Measurements from ENCODE around the gene ARSG. TPM values are rescaled to one million over a fixed set of nuclear protein-coding genes. Genes with fewer than 3 reads are reported as not detected.

The ARSG gene
- total and polyA plus RNA-seq, 2 donors (not counting 1 experiment from before 2014, with no cell fraction given) = 5.5 to 18.4 TPM

- H3K4me2 ChIP-seq (replicated peaks; ENCODE audit: low read depth, low read length, poor library complexity, severe bottlenecking) = no peak overlapping the region
- ChIA-PET POLR2A (no interaction called here), CTCF (interaction anchor here (1.3 to 3.4 kb wide), 3 partner anchors 14 to 244 kb away, joined by 3 to 12 read pairs (median 3); no protein-coding TSS in a partner anchor)
- H3K36me3 ChIP-seq (replicated peaks in 1 of 2; ENCODE audit: control extremely low read depth in 1 of 2, control insufficient read depth in 1 of 2, extremely low read depth in 1 of 2, insufficient read depth in 2 of 2, low read length in 1 of 2) = no peaks in the 10 kb centered on the region
- H4K20me1 ChIP-seq (ENCODE audit: control insufficient read depth, insufficient read depth, low read length, poor library complexity, severe bottlenecking) = no peaks in the 10 kb centered on the region
- no peaks in the 10 kb centered on the region for H3K9me3 ChIP-seq (ENCODE audit: control extremely low read depth in 1 of 3, control insufficient read depth in 2 of 3, insufficient read depth in 1 of 3, low read length in 2 of 3)
- H3K4me1 ChIP-seq (ENCODE audit: control insufficient read depth in 2 of 2, insufficient read depth in 2 of 2, low read length in 2 of 2) = peaks cover 0 to 4% of the 10 kb centered on the region in 2 donors
- Mint-ChIP-seq H3K27me3 (no peaks in the 10 kb centered on the region), H3K9me3 (ENCODE audit: insufficient read depth) (no peaks in the 10 kb centered on the region), H3K4me1 (peaks cover 13% of the 10 kb centered on the region), H3K4me3 (no peak overlapping the region), H3K27ac (no peak overlapping the region)
- no peak overlapping the region for H3K27ac ChIP-seq (ENCODE audit: low read length in 2 of 2)
- no peak overlapping the region for H3K4me3 ChIP-seq (ENCODE audit: control extremely low read depth in 1 of 5, extremely low read depth in 1 of 5, insufficient read depth in 1 of 5, low read depth in 2 of 5, low read length in 4 of 5)
- ATAC-seq (ENCODE audit: low read depth) = no peak
- TF ChIP-seq EZH2 (IDR thresholded peaks at IDR 0.05; ENCODE audit: borderline replicate concordance, insufficient read depth, low read depth, low read length, poor library complexity, severe bottlenecking) (no peak), CTCF (IDR thresholded peaks at IDR 0.05) (no peak)
- DNase-seq = no peak
- H3K27me3 ChIP-seq (replicated peaks in 1 of 4; ENCODE audit: control extremely low read depth in 1 of 4, control insufficient read depth in 3 of 4, insufficient read depth in 4 of 4, low read length in 3 of 4) = no peaks in the 10 kb centered on the region
- no peak overlapping the region for H3K9ac ChIP-seq (ENCODE audit: low read length)
- H3K79me2 ChIP-seq (ENCODE audit: control insufficient read depth, insufficient read depth, low read length) = no peaks in the 10 kb centered on the region
- no CpG with 5 or more reads among the region's 3 CpGs for WGBS (ENCODE audit: insufficient coverage)
- no peak overlapping the region for H2AFZ ChIP-seq (ENCODE audit: insufficient read depth, low read depth, low read length, poor library complexity, severe bottlenecking)
- intact Hi-C loops (cut with micrococcal nuclease) = no loop called here
These were observed 126.0 kb downstream of the ARSG start for GRCh38 chr17:68417317-68417716.

DNA sequence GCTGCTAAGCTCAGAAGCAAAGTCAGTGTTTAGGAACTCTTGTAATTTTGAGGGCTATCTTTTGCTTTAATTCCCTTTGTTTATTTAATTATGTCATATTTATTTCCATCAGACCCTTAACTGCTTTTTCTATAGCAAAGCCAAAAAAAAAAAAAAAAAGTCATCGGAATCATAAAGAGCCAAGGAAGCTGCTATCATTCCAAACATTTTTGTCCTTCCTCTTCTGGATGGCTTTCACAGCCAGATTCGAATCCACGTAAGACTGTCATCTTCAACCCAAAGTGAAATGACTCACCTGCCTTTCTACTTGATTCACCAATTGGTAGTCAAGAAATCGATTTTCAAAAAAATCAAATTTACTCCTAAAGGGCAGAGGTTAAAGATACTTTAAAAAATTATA, 127.6 kb downstream of the ARSG start:
- TF ChIP-seq EZH2 (IDR thresholded peaks at IDR 0.05; ENCODE audit: borderline replicate concordance, insufficient read depth, low read depth, low read length, poor library complexity, severe bottlenecking) (no peak), CTCF (IDR thresholded peaks at IDR 0.05) (no peak)
- Mint-ChIP-seq H3K4me3 (no peak overlapping the region), H3K4me1 (peaks cover 12% of the 10 kb centered on the region), H3K9me3 (ENCODE audit: insufficient read depth) (no peaks in the 10 kb centered on the region), H3K27me3 (no peaks in the 10 kb centered on the region), H3K27ac (no peak overlapping the region)
- Histone ChIP-seq H3K9ac (ENCODE audit: low read length) (no peak overlapping the region), H2AFZ (ENCODE audit: insufficient read depth, low read depth, low read length, poor library complexity, severe bottlenecking) (no peak overlapping the region), H3K4me1 (ENCODE audit: control insufficient read depth in 2 of 2, insufficient read depth in 2 of 2, low read length in 2 of 2) (peaks cover 0 to 4% of the 10 kb centered on the region in 2 donors), H3K27ac (ENCODE audit: low read length in 2 of 2) (no peak overlapping the region), H3K9me3 (ENCODE audit: control extremely low read depth in 1 of 3, control insufficient read depth in 2 of 3, insufficient read depth in 1 of 3, low read length in 2 of 3) (no peaks in the 10 kb centered on the region), H4K20me1 (ENCODE audit: control insufficient read depth, insufficient read depth, low read length, poor library complexity, severe bottlenecking) (no peaks in the 10 kb centered on the region), H3K4me3 (ENCODE audit: control extremely low read depth in 1 of 5, extremely low read depth in 1 of 5, insufficient read depth in 1 of 5, low read depth in 2 of 5, low read length in 4 of 5) (no peak overlapping the region), H3K79me2 (ENCODE audit: control insufficient read depth, insufficient read depth, low read length) (no peaks in the 10 kb centered on the region), H3K4me2 (replicated peaks; ENCODE audit: low read depth, low read length, poor library complexity, severe bottlenecking) (no peak overlapping the region), H3K36me3 (replicated peaks in 1 of 2; ENCODE audit: control extremely low read depth in 1 of 2, control insufficient read depth in 1 of 2, extremely low read depth in 1 of 2, insufficient read depth in 2 of 2, low read length in 1 of 2) (no peaks in the 10 kb centered on the region), H3K27me3 (replicated peaks in 1 of 4; ENCODE audit: control extremely low read depth in 1 of 4, control insufficient read depth in 3 of 4, insufficient read depth in 4 of 4, low read length in 3 of 4) (no peaks in the 10 kb centered on the region)
- DNase-seq = no peak
- WGBS (ENCODE audit: insufficient coverage) = 100% methylated on average over 1 of the region's 4 CpGs
- no peak for ATAC-seq (ENCODE audit: low read depth)
- POLR2A ChIA-PET = interaction anchor here (0.7 kb wide), 1 partner anchor 99 kb away, joined by 4 read pairs; no protein-coding TSS in a partner anchor
- intact Hi-C loops (cut with micrococcal nuclease) = no loop called here
- CTCF ChIA-PET = interaction anchor here (3.4 kb wide), 1 partner anchor 20 kb away, joined by 12 read pairs; no protein-coding TSS in a partner anchor

Measured in B cell (primary cell).